IMR-90 (cell line): ENCODE data around the gene UTP14A. TPM values are rescaled to one million over a fixed set of nuclear protein-coding genes. Genes with fewer than 3 reads are reported as not detected.

Experiments used
- ATAC-seq: fragments of 200-7000 bp; cut with Tn5 transposase; 2 replicates; pipeline ENCODE4 v1.9.1; 2020; ENCODE audit warnings: low read depth, mild to moderate bottlenecking, moderate library complexity
- BruUV-seq: library from RNA; stranded (reverse); fragments of 400-500 nt; replicated peaks from 2 replicates; lab custom pipeline; 2021; lab: Mats Ljungman, UMichigan
- CTCF ChIA-PET: fragments of 300-600 bp; formaldehyde crosslinking; extraction: SDS; loops from one replicate; lab custom pipeline; 2021; ENCODE audit warnings: antibody characterized with exemption; lab: Yijun Ruan, JAX
- POLR2A ChIA-PET: fragments of 300-600 bp; sonication (Branson Sonifier 250); formaldehyde crosslinking; loops from one replicate; lab custom pipeline; 2022; ENCODE audit warnings: antibody characterized with exemption; ENCODE audit not compliant: unreplicated experiment; lab: Charles Lee
- DNase-seq: peaks from one replicate; pipeline ENCODE4 v3.0.0; 2013
- H2AFZ ChIP-seq: replicated peaks from 2 replicates; pipeline ENCODE3; 2013; ENCODE audit warnings: low read length, mild to moderate bottlenecking; ENCODE audit not compliant: poor library complexity
- H2AK5ac ChIP-seq: 2 replicates; pipeline ENCODE4 v1.6.1; 2013; ENCODE audit warnings: low read depth, low read length, inconsistent platforms
- H2AK9ac ChIP-seq: replicated peaks from 2 replicates; pipeline ENCODE3; 2013; ENCODE audit warnings: mild to moderate bottlenecking, low read depth, low read length, moderate library complexity; ENCODE audit not compliant: poor library complexity
- H2BK120ac ChIP-seq: 2 replicates; pipeline ENCODE4 v1.6.1; 2013; ENCODE audit warnings: low read depth, low read length, inconsistent platforms
- H2BK15ac ChIP-seq: 3 replicates; pipeline ENCODE4 v1.6.1; 2013; ENCODE audit warnings: low read depth, low read length, inconsistent platforms
- H2BK20ac ChIP-seq: 2 replicates; pipeline ENCODE4 v1.6.1; 2013; ENCODE audit warnings: low read depth, mild to moderate bottlenecking, inconsistent platforms, low read length, moderate library complexity
- H2BK5ac ChIP-seq: 2 replicates; pipeline ENCODE4 v1.6.1; 2013; ENCODE audit warnings: mild to moderate bottlenecking, low read depth, low read length, inconsistent platforms; ENCODE audit not compliant: poor library complexity, severe bottlenecking
- H3K14ac ChIP-seq: replicated peaks from 2 replicates; pipeline ENCODE4 v1.6.1; 2013; ENCODE audit warnings: low read depth, low read length, inconsistent platforms
- H3K18ac ChIP-seq: 2 replicates; pipeline ENCODE4 v1.6.1; 2013; ENCODE audit warnings: low read depth, low read length, control low read depth
- H3K23ac ChIP-seq: 2 replicates; pipeline ENCODE4 v1.6.1; 2013; ENCODE audit warnings: low read depth, low read length, inconsistent platforms
- H3K27ac ChIP-seq: 2 replicates; pipeline ENCODE4 v1.5.1; 2013; ENCODE audit warnings: mild to moderate bottlenecking, control low read depth, low read length; ENCODE audit not compliant: insufficient read depth
- H3K27me3 ChIP-seq: 2 replicates; pipeline ENCODE4 v1.6.1; 2013; ENCODE audit warnings: low read length; ENCODE audit not compliant: control insufficient read depth, insufficient read depth
- H3K36me3 ChIP-seq: 2 replicates; pipeline ENCODE4 v1.6.1; 2013; ENCODE audit warnings: low read length, mixed read lengths; ENCODE audit not compliant: control insufficient read depth, insufficient read depth
- H3K4ac ChIP-seq: 2 replicates; pipeline ENCODE4 v1.6.1; 2013; ENCODE audit warnings: low read depth, low read length, inconsistent platforms
- H3K4me1 ChIP-seq: 2 replicates; pipeline ENCODE4 v1.6.1; 2013; ENCODE audit warnings: low read length, mixed read lengths; ENCODE audit not compliant: control insufficient read depth, insufficient read depth
- H3K4me2 ChIP-seq: 2 replicates; pipeline ENCODE4 v1.6.1; 2013; ENCODE audit warnings: low read depth, mild to moderate bottlenecking, control low read depth, low read length, moderate library complexity
- H3K4me3 ChIP-seq: 2 replicates; pipeline ENCODE4 v1.5.1; 2013; ENCODE audit warnings: low read depth, mild to moderate bottlenecking, control low read depth, low read length, moderate library complexity; ENCODE audit not compliant: insufficient read depth
- H3K56ac ChIP-seq: 2 replicates; pipeline ENCODE4 v1.6.1; 2013; ENCODE audit warnings: low read length, inconsistent platforms; ENCODE audit not compliant: insufficient read depth; ENCODE audit errors: extremely low read depth
- H3K79me1 ChIP-seq, 2 experiments: 2 replicates each; pipeline ENCODE4 v1.6.1; 2013; ENCODE audit warnings: low read length in 2 of 2, inconsistent platforms in 1 of 2, low read depth in 1 of 2
- H3K9ac ChIP-seq: 2 replicates; pipeline ENCODE4 v1.6.1; 2013; ENCODE audit warnings: low read depth, low read length, control low read depth
- H3K9me1 ChIP-seq: 2 replicates; pipeline ENCODE4 v1.6.1; 2013; ENCODE audit warnings: low read length, inconsistent platforms; ENCODE audit not compliant: insufficient read depth
- H3K9me3 ChIP-seq: 2 replicates; pipeline ENCODE4 v1.6.1; 2013; ENCODE audit warnings: low read length; ENCODE audit not compliant: control insufficient read depth, insufficient read depth
- H4K20me1 ChIP-seq: 2 replicates; pipeline ENCODE4 v1.6.1; 2013; ENCODE audit warnings: low read length, inconsistent platforms; ENCODE audit not compliant: insufficient read depth
- H4K5ac ChIP-seq: 2 replicates; pipeline ENCODE4 v1.6.1; 2013; ENCODE audit warnings: mild to moderate bottlenecking, low read depth, low read length, control low read depth
- H4K8ac ChIP-seq, 2 experiments: 2 replicates each; pipeline ENCODE4 v1.6.1; 2013; ENCODE audit warnings: low read depth in 2 of 2, low read length in 2 of 2, control low read depth in 1 of 2, inconsistent platforms in 1 of 2
- H4K91ac ChIP-seq: 2 replicates; pipeline ENCODE4 v1.6.1; 2013; ENCODE audit warnings: low read depth, low read length, inconsistent platforms; ENCODE audit not compliant: insufficient read depth
- BHLHE40 ChIP-seq: fragments of 150-350 bp; IDR thresholded peaks from 2 replicates; pipeline ENCODE4 v1.6.1; 2016; ENCODE audit warnings: mild to moderate bottlenecking, low read depth, low read length
- CEBPB ChIP-seq: IDR thresholded peaks from 2 replicates; pipeline ENCODE4 v1.6.1; 2012; ENCODE audit warnings: low read depth, low read length, improper control_type of control experiment
- CHD1 ChIP-seq: IDR thresholded peaks from 2 replicates; pipeline ENCODE4 v1.6.1; 2012; ENCODE audit warnings: low read depth, low read length, improper control_type of control experiment
- FOS ChIP-seq: fragments of 150-350 bp; IDR thresholded peaks from 2 replicates; pipeline ENCODE4 v1.6.1; 2016; ENCODE audit warnings: low read depth, low read length
- MAFK ChIP-seq: IDR thresholded peaks from 2 replicates; pipeline ENCODE4 v1.6.1; 2012; ENCODE audit warnings: low read depth, low read length, improper control_type of control experiment
- MAZ ChIP-seq: IDR thresholded peaks from 2 replicates; pipeline ENCODE4 v1.6.1; 2012; ENCODE audit warnings: low read depth, mild to moderate bottlenecking, low read length, improper control_type of control experiment, moderate library complexity, borderline replicate concordance
- MXI1 ChIP-seq: IDR thresholded peaks from 2 replicates; pipeline ENCODE4 v1.6.1; 2012; ENCODE audit warnings: low read depth, mild to moderate bottlenecking, low read length, moderate library complexity, borderline replicate concordance
- NFE2L2 ChIP-seq: fragments of 150-350 bp; IDR thresholded peaks from 2 replicates; pipeline ENCODE4 v1.6.1; 2016; ENCODE audit warnings: low read depth, mild to moderate bottlenecking, low read length
- POLR2A ChIP-seq: IDR thresholded peaks from 2 replicates; pipeline ENCODE4 v1.6.1; 2012; ENCODE audit warnings: mild to moderate bottlenecking, low read depth, low read length
- RAD21 ChIP-seq: IDR thresholded peaks from 2 replicates; pipeline ENCODE4 v1.6.1; 2012; ENCODE audit warnings: low read length, improper control_type of control experiment
- RCOR1 ChIP-seq: IDR thresholded peaks from 2 replicates; pipeline ENCODE4 v1.6.1; 2012; ENCODE audit warnings: mild to moderate bottlenecking, low read length, improper control_type of control experiment; ENCODE audit not compliant: insufficient replicate concordance
- RFX5 ChIP-seq: IDR thresholded peaks from 2 replicates; pipeline ENCODE4 v1.8.0; 2012; ENCODE audit warnings: low read depth, mild to moderate bottlenecking, low read length, moderate library complexity
- SMC3 ChIP-seq: fragments of 150-350 bp; IDR thresholded peaks from 2 replicates; pipeline ENCODE4 v1.6.1; 2016; ENCODE audit warnings: low read depth, mild to moderate bottlenecking, antibody characterized with exemption, low read length, moderate library complexity
- WGBS, 2 experiments: methylation state at CpG; one replicate each; pipeline versions ENCODE4 v1.1.5 to v1.1.7; 2013; ENCODE audit warnings: missing lambda C conversion rate in 2 of 2; ENCODE audit not compliant: insufficient read length in 1 of 2; ENCODE audit errors: extremely low coverage in 2 of 2; 5-methylcytosine and 5-hydroxymethylcytosine counted together
- dilution Hi-C: fragments of 300-500 bp; cut with HindIII; formaldehyde crosslinking; loops from one replicate; pipeline ENCODE4 v1.14.3; 2018; ENCODE audit warnings: low sequenced_read_pairs; ENCODE audit not compliant: unreplicated experiment
- in situ Hi-C: fragments of 300-500 bp; cut with MboI; formaldehyde crosslinking; loops from 3 replicates; pipeline ENCODE4 v1.14.3; 2019; ENCODE audit warnings: low sequenced_read_pairs, inconsistent platforms, mixed read lengths
- intact Hi-C: fragments of 100-400 bp; cut with micrococcal nuclease; formaldehyde crosslinking; loops from 2 replicates; pipeline ENCODE4 v1.10.0; 2022
- polyA plus RNA-seq, 3 experiments: library from polyadenylated mRNA; depleted of rRNA; stranded (reverse); fragments of >200 nt; gene quantifications; 2 replicates each; pipeline ENCODE4 v1.2.3, GENCODE V29; 2012; ENCODE audit warnings: low replicate concordance in 1 of 3
- total RNA-seq: library from RNA; depleted of rRNA; stranded (reverse); fragments of >200 nt; gene quantifications from 2 replicates; pipeline ENCODE4 v1.2.3, GENCODE V29; 2012
- TF ChIP-seq, protein P1 (sequence below): conservative IDR thresholded peaks from 2 replicates; pipeline ENCODE4 v1.5.1; 2012; ENCODE audit warnings: mild to moderate bottlenecking, low read depth, low read length, improper control_type of control experiment
- TF ChIP-seq, protein P2 (sequence below): fragments of 150-350 bp; IDR thresholded peaks from 2 replicates; pipeline ENCODE4 v1.6.1; 2017; ENCODE audit warnings: mild to moderate bottlenecking, antibody characterized with exemption, low read length, low read depth
- TF ChIP-seq, protein P3 (sequence below): fragments of 150-350 bp; IDR thresholded peaks from 2 replicates; pipeline ENCODE4 v1.6.1; 2016; ENCODE audit warnings: low read depth, mild to moderate bottlenecking, low read length, moderate library complexity, borderline replicate concordance

The UTP14A gene
- total and polyA plus RNA-seq, 2 of the 4 experiments (the other 2 are of a cell fraction): 13.8 to 15.2 TPM

DNA sequence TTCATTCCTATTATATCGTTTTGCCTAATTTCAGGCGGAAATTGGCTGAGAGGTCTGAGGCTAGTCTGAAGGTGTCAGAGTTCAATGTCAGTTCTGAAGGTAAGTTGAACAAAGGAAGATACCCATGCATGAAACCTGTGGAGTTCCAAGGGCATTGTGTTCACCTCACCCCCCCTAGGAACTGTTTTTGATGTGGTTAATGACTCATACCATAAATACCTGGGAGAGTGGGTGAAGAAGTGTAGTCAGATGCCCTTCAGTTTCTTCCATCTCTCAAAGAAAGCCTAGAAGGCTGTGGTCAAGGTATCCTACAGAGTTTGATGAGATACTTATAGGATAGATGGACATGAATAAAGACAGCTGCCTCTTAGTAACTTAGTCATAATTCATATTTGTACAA, 2.7 kb downstream of the UTP14A start:
- Histone ChIP-seq H3K14ac (no peak overlapping the region), H3K9ac (no peak overlapping the region), H4K91ac (no peak overlapping the region), H3K56ac (no peak overlapping the region), H3K23ac (no peak overlapping the region), H3K4ac (no peak overlapping the region), H4K5ac (no peak overlapping the region), H2BK120ac (no peak overlapping the region), H4K20me1 (no peaks in the 10 kb centered on the region), H3K9me3 (no peaks in the 10 kb centered on the region), H3K4me1 (no peaks in the 10 kb centered on the region), H2AK9ac (no peak overlapping the region), H3K27me3 (no peaks in the 10 kb centered on the region), H3K9me1 (no peaks in the 10 kb centered on the region), H2BK5ac (no peak overlapping the region), H3K18ac (no peak overlapping the region), H3K4me2 (no peak overlapping the region), H3K36me3 (peaks cover 8% of the 10 kb centered on the region), H2BK20ac (no peak overlapping the region), H2AK5ac (no peak overlapping the region), H3K27ac (no peak overlapping the region), H4K8ac (no peak overlapping the region), H3K4me3 (no peak overlapping the region), H2AFZ (no peak overlapping the region), H2BK15ac (no peak overlapping the region), H3K79me1 (no peaks in the 10 kb centered on the region; a peak in 1 of 4 replicates)
- CTCF ChIA-PET: no interaction called here
- DNase-seq (no peak), ATAC-seq (no peak)
- TF ChIP-seq, protein P1, sequence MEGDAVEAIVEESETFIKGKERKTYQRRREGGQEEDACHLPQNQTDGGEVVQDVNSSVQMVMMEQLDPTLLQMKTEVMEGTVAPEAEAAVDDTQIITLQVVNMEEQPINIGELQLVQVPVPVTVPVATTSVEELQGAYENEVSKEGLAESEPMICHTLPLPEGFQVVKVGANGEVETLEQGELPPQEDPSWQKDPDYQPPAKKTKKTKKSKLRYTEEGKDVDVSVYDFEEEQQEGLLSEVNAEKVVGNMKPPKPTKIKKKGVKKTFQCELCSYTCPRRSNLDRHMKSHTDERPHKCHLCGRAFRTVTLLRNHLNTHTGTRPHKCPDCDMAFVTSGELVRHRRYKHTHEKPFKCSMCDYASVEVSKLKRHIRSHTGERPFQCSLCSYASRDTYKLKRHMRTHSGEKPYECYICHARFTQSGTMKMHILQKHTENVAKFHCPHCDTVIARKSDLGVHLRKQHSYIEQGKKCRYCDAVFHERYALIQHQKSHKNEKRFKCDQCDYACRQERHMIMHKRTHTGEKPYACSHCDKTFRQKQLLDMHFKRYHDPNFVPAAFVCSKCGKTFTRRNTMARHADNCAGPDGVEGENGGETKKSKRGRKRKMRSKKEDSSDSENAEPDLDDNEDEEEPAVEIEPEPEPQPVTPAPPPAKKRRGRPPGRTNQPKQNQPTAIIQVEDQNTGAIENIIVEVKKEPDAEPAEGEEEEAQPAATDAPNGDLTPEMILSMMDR: no peak
- TF ChIP-seq, protein P2, sequence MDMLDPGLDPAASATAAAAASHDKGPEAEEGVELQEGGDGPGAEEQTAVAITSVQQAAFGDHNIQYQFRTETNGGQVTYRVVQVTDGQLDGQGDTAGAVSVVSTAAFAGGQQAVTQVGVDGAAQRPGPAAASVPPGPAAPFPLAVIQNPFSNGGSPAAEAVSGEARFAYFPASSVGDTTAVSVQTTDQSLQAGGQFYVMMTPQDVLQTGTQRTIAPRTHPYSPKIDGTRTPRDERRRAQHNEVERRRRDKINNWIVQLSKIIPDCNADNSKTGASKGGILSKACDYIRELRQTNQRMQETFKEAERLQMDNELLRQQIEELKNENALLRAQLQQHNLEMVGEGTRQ: no peak
- TF ChIP-seq RCOR1 (no peak), MAZ (no peak), CHD1 (no peak), FOS (no peak), RAD21 (no peak), CEBPB (no peak), POLR2A (no peak), SMC3 (no peak), BHLHE40 (no peak), MXI1 (no peak), RFX5 (no peak), NFE2L2 (no peak), MAFK (no peak)
- TF ChIP-seq, protein P3, sequence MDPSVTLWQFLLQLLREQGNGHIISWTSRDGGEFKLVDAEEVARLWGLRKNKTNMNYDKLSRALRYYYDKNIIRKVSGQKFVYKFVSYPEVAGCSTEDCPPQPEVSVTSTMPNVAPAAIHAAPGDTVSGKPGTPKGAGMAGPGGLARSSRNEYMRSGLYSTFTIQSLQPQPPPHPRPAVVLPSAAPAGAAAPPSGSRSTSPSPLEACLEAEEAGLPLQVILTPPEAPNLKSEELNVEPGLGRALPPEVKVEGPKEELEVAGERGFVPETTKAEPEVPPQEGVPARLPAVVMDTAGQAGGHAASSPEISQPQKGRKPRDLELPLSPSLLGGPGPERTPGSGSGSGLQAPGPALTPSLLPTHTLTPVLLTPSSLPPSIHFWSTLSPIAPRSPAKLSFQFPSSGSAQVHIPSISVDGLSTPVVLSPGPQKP: no peak
- POLR2A ChIA-PET: interaction anchor here (0.6 kb wide), 1 partner anchor 13 kb away, joined by 16 read pairs; no protein-coding TSS in a partner anchor
- intact Hi-C loops: no loop called here
- no TSS peak for BruUV-seq
- dilution Hi-C loops: no loop called here
- in situ Hi-C loops: no loop called here
- WGBS, 2 experiments: no CpG with 5 or more reads among the region's 2 CpGs
